ENCODE results near the gene MSS51.

GRCh38 chr10:73406846-73407245 lies 26.5 kb downstream of the MSS51 start:
- no peak for TF ChIP-seq POLR2A (IDR thresholded peaks at IDR 0.05)
- TF ChIP-seq CTCF (IDR thresholded peaks at IDR 0.05) = no peak

All from vagina (tissue), 2 donors.